HG02840 (cell line): ENCODE results near the gene TTYH3.

ENCODE experiments used
- ATAC-seq: cut with Tn5 transposase; IDR thresholded peaks from one replicate; pipeline ENCODE4 v1.9.1; 2021; ENCODE audit warnings: mild to moderate bottlenecking, moderate library complexity, moderate number of reproducible peaks; ENCODE audit not compliant: unreplicated experiment, low FRiP score

The TTYH3 gene

DNA sequence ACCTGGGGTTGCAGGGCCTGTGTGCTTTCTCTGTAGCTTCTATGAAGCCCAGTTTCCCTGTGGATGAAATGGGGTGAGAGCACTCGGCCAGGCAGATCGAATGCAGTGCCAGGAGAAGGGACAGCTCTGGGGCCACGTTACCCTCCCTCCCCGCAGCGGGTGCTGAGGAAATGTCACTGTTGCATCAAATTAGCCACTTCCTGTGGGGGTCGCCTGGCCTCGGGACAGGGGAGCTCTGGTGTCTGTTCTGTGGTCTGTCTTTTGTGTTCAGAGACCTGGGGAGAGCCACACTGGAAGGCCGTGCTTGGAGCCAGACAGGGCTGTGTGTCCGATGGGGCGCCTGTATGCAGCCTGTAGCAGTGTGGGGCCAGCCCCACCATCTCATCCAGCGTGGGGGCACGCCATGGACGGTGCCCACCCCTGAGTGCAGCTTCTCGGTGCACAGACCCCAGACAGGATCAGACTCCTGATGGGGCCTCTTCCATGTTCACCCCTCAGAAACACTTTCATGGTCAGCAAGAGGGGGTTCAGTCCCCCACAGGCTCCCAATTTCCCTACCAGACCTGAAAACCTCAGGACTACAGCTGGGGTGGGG, 13.6 kb downstream of the TTYH3 start:
- no peak for ATAC-seq

DNA sequence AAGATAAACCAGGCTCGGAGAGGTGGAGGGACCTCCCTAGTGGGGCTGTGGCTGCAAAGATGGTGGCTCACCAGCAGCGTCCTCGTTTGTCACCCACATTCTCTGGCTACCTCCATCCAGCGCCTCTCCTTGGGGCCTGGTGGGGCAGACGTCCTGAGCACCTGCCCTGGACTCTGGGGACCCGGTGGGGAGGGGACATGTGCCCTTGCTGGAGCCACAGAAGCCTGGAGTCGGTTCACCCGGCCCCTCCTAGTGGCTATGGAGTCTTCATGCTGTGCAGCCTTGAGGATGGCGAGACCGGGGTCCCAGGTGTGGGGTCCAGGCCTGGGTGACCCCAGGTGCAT, 14.5 kb downstream of the TTYH3 start:
- ATAC-seq = no peak

DNA sequence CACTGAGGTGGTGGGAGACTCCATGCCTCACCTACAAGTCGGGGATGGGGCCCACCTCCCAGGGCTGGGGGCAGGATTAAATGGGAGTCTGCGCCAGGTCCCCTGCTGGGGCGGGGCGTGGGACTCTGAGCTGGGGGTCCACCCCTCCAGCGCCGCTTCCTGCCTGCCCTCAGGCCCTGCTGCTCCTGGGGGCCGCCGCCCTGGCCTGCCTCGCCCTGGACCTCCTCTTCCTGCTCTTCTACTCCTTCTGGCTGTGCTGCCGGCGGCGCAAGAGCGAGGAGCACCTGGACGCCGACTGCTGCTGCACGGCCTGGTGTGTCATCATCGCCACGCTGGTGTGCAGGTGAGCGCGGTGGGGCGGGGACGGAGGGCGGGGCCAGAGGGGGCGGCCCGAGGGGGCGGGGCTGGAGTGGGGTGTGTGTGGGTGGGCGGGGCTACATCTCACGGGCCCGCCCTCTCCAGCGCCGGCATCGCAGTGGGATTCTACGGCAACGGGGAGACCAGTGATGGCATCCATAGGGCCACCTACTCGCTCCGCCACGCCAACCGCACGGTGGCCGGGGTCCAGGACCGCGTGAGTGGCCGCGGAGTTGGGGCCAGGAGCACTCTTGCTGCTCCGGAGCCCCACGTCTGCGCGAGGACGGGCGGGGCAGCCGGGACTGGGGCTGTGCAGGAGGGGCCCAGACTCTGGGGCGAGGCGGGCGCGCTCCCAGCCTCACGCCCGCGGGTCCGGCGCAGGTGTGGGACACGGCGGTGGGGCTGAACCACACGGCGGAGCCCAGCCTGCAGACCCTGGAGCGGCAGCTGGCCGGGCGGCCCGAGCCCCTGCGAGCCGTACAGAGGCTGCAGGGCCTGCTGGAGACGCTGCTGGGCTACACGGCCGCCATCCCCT, 15.1 kb downstream of the TTYH3 start:
- ATAC-seq = no peak

DNA sequence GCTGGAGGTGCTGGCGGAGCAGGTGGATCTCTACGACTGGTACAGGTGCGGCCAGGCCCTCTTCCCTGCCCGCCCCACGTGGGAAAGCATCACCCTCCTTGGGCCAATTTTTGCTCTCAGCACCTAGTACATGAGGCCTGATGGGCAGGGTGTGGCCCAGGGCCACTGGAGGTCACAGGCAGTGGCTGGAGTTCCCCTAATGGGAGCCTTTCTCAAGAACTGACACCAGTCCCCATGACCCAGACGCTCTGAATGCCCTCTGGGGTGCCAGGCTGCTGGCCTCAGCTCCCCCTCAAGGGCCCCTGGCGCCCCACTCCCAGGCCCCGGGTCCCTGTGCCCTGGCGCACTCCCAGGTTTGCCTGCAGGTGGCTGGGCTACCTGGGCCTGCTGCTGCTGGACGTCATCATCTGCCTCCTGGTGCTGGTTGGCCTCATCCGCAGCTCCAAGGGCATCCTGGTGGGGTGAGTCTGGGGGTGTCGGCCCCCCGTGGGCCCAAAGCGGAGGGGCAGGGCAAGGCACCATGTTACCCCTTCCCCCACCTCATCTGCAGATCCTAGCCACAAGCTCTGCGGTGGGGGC, 15.9 kb downstream of the TTYH3 start:
- no peak for ATAC-seq

DNA sequence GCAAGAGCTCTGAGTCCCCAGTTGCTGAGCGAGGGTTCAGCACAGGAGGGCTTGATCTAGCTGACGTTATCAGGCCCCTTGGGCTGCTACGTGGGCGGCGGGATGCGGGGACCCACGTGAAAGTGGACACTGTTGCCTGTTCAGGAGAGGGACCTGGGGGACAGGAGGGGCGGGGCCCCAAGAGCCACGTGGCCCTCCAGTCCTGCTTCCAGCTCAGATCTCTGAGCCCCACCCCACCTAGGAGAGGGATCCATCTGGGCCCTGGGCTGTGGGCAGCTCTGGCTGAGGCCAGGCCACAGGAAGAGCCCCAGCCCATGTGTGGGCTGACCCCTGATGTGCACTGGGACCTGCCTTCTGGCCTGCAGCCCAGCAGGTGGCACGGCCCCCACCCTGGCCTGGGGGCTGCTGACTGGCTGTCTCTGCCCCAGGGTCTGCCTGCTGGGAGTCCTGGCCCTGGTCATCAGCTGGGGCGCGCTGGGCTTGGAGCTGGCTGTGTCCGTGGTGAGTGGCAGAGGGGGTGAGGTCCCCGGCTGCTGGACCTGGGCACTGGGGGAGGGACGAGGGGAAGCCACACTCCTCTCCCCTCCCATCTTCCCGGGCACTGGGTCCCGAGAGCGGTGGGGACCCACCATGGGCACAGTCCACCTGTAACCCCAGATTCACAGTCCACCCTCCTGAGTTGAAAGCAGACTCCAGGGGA, 17.5 kb downstream of the TTYH3 start:
- ATAC-seq = no peak

DNA sequence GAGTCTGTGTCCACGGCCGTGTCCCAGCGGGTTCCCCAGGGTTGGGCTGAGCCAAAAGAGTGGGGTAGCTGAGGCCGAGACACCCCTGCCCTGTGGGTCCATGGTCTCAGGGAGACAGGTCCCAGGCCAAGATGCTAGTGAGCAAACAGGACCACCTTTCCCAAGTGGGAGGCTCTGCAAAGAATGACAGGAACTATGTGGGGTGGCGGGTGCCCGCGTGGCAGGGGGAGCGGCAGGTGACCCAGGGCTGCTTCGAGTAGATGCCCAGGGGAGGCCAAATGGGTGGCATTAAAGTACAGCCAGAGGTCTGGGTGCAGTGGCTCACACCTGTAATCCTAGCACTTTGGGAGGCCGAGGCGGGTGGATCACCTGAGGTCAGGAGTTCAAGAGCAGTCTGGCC, 18.2 kb downstream of the TTYH3 start:
- ATAC-seq = no peak

DNA sequence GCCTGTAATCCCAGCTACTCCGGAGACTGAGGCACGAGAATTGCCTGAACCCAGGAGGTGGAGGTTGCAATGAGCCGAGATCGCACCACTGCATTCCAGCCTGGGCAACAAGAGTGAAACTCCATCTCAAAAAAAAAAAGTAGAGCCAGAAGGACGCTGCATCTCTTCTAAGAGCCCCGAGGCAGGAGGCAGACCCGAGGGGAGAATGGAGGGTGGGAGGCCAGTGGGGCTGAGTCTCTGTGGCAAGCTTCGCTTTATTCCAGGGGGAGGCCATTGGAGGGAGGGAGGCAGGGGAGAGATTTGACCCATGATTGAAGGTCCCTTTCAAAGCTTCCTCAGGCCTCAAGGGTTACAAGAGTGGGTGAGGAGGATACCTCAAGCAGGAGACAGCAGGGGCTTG, 18.7 kb downstream of the TTYH3 start:
- no peak for ATAC-seq

DNA sequence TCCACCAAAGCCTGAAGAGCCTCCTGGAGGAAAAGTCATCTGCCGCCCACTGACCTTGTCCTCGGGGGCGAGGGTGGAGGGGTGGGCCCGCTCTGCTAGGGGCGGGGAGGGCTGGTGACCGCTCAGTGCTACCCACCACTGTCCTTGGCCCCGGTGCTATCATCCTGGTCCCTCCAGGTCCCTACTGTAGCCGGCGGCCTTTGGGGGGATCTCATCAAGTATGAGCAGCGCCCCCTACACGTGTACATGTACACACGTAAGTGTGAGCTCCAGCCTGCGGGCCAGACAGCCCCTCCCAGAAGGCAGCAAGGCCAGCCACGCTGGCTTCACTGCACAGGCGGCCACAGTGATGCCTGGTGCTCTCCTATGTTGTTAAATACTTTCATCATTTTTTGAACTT, 19.6 kb downstream of the TTYH3 start:
- no peak for ATAC-seq

DNA sequence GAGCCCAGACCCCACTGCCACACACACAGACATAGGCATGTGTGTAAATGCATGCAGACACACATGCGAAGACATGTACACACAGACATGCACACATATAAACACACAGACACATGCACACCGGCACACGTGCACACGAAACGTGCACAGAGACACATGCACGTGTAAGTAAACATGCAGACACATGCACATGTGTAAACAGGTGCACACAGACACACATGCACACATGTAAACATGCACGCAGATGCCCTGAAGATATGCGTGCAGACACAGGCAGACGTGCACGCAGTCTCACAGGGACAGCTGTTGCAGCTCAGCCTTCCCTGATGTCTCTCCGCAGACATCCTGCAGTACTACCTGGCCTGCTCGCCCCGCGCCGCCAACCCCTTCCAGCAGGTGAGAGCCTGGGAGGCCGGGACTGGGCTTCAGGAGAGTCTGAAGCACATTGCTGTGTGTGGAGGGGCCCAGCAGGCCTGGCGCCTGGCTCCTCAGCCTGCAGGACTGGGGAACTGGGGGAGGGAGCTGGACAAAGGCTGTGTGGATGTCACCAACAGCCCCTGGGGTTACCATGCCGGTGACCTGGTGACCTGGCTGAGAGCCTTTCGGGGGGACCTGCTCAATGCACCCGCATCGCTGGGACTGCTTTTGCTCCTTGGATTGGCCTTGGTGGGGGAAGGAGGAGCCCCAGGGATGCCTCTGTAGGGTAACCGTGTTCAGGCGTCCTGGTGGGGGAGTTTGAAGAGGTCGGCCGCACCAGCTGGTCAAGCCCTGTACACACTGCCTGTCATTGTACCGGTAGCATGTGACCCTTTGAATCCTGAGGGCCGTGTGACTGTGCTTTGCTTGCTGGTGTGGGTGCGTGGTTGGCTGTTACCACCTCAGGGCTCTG, 20.3 kb downstream of the TTYH3 start:
- ATAC-seq = no peak

DNA sequence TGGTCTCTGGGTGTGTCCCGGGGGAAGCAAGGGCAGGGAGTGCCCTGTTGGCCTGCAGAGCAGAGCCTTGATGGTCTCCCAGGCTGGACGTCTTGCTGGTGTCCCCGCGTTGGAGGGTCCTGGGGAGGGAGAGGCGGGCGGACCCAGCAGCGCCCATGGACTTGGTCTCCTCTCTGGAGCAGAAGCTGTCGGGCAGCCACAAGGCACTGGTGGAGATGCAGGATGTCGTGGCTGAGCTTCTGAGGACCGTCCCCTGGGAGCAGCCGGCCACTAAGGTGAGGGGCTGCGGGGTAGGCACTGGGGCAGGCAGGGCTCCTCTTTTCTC, 20.9 kb downstream of the TTYH3 start:
- no peak for ATAC-seq

DNA sequence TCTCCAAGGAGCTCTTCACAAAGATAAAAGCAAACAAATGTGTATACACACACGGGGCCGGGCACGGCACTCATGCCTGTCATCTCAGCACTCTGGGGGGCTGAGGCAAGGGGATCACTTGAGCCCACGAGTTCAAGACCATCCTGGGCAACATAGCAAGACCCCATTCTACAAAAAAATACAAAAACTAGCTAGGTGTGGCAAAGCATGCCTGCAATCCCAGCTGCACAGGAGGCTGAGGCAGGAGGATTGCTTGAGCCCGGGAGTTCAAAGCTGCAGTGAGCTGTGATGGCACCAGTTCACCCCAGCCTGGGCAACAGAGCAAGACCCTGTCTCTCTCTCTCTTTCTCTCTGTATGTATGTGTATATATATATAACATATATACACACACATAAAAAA, 22.3 kb downstream of the TTYH3 start:
- ATAC-seq = no peak

DNA sequence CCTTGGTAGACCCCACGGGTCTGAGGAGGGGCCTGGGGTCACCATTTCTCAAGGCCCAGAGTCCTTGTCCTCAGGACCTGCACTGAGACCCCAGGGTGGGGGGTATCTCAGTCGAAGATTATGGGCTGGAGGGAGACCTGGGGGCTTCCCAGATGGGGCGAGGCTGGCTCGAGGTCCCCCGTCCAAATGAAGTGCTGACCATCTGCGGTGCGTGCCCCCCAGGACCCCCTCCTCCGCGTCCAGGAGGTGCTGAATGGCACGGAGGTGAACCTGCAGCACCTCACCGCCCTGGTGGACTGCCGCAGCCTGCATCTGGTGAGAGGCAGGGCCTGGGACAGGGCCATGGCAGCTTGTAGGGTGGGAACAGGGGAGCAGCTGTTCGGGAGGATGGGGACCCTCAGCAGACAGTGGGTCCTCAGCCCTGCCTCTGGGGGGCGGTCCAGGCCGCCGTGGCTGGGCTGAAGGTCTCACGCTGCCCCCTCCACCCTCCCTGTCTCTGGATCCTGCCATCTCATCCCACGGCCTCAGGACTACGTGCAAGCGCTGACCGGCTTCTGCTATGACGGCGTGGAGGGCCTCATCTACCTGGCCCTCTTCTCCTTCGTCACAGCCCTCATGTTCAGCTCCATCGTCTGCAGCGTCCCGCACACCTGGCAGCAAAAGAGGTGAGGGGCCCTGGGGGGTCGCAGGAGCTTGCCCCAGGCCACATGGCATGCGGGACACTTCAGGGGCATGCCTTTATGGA, 24.3 kb downstream of the TTYH3 start:
- no peak for ATAC-seq

DNA sequence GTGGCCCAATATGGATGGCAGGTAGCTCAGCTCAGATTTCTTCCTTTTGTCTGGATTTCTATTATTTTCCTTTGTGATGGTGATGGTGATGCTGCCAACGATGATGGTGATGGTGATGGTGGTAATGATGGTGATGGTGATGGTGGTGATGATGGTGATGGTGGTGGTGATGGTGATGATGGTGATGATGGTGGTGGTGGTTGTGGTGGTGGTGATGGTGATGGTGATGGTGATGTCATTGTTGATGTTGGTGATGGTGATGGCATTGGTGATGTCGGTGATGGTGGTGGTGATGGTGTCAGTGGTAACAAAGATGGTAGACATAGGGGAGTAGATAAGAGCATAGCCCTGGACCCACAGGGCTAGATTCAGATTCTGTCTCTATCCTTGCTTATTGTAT, 25.4 kb downstream of the TTYH3 start:
- no peak for ATAC-seq

DNA sequence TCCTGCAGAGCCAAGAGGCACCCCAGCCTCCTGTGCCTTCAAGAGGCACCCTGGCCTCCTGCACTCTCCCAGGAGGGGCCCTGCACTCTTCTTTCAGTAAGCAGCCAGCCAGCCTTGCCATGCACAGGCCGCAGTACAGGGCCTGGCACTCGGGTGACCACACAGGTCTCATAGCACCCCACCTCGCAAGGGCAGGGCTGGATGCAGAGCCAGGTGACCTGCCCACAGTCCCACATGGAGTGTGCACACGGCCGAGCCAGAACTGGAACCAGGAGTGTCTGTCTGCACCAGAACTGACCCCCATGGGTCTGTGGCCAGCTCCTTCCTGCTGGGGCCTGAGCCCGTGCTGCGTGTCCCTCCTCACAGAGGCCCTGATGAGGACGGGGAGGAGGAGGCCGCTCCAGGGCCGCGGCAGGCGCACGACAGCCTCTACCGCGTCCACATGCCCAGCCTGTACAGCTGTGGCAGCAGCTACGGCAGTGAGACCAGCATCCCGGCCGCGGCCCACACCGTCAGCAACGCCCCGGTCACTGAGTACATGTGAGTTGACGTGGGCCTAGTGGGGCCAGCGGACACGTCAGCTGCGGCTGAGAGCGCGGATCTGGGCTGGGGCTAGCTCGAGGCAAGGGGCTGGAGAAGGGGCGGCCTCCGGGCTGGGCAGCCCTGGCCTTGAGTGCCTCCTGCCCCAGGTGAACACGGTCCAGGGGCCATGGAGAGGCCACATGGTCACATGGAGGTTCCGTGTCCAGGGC, 26.3 kb downstream of the TTYH3 start:
- ATAC-seq = no peak

DNA sequence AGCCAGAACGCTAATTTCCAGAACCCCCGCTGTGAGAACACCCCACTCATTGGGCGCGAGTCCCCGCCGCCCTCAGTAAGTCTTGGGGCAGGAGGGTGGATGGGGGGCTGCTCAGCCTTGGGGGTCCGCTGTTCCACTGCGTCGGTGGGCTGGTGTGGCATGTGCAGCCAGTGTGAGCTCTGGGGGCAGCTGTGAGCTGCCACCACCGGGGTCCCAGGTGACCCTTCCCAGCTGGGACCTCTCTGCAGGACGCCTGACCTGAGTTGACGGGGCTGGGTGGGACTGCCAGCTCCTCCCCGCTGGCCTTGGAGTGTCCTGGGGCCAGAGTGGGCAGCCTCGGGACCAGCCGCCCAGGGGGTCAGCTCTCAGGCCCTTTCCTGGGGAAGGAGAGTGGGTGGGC, 27.2 kb downstream of the TTYH3 start:
- ATAC-seq = no peak

DNA sequence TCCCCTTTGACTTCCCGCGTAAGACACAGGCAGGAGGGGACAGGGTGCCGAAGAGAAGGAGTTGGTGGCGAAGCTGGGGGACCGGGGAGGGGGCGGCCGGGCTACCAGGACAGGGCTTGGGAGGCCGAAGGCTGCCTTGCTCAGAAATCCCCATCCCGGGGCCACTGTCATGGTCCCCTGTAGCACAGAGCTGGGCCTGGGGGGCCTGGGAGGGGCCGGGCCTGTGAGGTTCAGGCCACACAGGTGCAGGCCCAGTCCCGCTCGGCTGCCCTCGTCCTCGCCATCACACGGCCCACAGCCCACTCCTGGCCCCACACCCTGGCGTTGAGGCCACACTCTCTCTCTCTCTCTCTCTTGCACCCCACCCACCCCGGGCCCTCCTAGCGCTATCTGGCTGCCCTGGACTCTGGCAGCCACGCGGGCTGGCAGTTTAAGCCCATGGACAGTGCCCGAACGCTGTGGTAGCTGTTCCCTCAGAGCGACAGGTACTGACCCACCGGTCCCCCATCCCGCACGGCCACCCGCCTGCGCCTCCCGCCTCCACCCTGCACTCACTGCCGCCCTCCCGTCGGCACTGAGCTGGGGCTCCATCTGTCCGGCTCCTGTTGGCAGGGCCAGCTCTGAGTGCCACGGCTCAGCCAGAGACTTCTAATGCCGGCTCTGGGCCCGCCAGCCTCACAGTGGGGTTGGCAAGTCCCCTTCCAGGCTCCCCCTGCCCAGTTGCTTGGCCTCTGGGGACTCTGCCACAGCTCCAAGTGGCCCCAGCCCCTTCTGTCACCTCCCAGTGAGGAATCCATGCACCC, 28.0 kb downstream of the TTYH3 start:
- no peak for ATAC-seq

DNA sequence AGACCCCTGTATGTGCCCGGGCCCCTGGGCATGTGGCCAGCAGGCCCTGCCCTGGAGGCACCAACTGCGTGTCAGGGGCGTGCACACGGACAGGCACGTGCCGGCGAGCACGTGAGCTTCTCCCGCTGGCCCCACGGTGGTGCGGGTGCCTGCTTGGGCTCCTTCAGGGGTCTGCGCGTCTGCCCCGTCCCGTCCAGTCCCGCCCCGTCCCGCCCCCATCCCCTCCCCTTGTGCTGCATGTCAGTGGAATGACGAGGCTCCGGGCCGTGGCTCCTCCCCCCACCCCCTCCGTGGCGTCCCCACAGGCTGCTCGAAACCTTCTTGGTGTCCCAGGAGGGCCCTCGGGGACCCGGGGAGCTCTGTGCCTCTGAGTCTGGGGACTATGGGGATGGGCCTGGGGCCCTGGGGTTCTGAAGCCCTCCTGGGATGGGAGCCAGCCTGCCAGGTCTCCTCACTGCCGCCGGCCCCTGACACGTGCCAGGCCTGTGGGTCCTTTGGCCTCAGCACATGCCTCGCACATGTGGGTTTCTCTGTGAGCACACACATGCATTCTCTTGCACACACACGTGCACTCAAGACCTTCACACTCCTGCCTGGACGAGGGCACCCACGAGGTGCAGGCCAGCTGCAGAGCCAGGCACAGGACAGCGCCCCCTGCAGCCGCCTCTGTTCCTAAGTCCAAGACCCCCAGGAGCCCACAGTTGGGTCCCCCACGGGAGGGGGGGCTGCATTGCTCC, 28.7 kb downstream of the TTYH3 start:
- no peak for ATAC-seq

DNA sequence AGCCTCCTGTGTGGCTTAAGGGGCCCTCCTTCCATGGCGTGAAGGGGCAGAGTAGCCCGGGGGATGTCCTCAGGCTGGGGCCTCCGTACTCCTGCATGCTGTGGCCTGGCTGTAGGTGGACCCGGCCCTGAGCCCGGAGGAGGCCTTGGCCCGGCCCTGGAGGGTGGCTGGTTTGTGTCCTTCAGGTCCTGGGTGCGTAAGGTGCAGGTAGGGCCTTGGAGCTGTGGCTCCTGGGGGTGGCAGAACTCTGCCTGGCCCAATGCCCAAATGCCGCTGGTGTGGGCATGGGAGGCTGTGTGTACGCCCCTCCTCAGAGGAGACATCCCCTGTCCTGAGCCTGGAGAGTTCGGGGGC, 29.3 kb downstream of the TTYH3 start:
- ATAC-seq = no peak
